MM.1S (cell line): ENCODE measurements around the gene SULF2.

Experiments used
- DNase-seq: peaks from one replicate; pipeline ENCODE4 v3.0.0-alpha.2; 2015
- H2AFZ ChIP-seq: fragments of 300-600 bp; sonication (generic); 2 replicates; pipeline ENCODE4 v1.6.0; 2016; ENCODE audit warnings: antibody characterized with exemption, low read length
- H3F3A ChIP-seq: fragments of 300-600 bp; sonication (generic); 2 replicates; pipeline ENCODE4 v1.6.1; 2016; ENCODE audit warnings: mild to moderate bottlenecking, antibody characterized with exemption, low read length, moderate library complexity, mixed read lengths; ENCODE audit not compliant: insufficient read depth
- H3K27ac ChIP-seq: fragments of 300-600 bp; sonication (generic); 2 replicates; pipeline ENCODE4 v1.5.1; 2016; ENCODE audit warnings: mild to moderate bottlenecking, low read length
- H3K27me3 ChIP-seq: fragments of 300-600 bp; sonication (generic); replicated peaks from 2 replicates; pipeline ENCODE4 v1.6.0; 2016; ENCODE audit warnings: low read length; ENCODE audit not compliant: insufficient read depth
- H3K36me3 ChIP-seq: fragments of 300-600 bp; sonication (generic); replicated peaks from 2 replicates; pipeline ENCODE4 v1.6.1; 2016; ENCODE audit warnings: mild to moderate bottlenecking, low read length, mixed read lengths; ENCODE audit not compliant: insufficient read depth
- H3K4me1 ChIP-seq: fragments of 300-600 bp; sonication (generic); 2 replicates; pipeline ENCODE4 v1.6.1; 2016; ENCODE audit warnings: low read length, mixed read lengths
- H3K4me2 ChIP-seq: fragments of 300-600 bp; sonication (generic); 2 replicates; pipeline ENCODE4 v1.6.0; 2016; ENCODE audit warnings: low read depth, low read length
- H3K4me3 ChIP-seq: fragments of 300-600 bp; sonication (generic); 2 replicates; pipeline ENCODE4 v1.5.1; 2016; ENCODE audit warnings: low read length, mixed read lengths
- H3K79me2 ChIP-seq: fragments of 300-600 bp; sonication (generic); 2 replicates; pipeline ENCODE4 v1.6.1; 2016; ENCODE audit warnings: mixed run types, low read length, mixed read lengths
- H3K9ac ChIP-seq: fragments of 300-600 bp; sonication (generic); 2 replicates; pipeline ENCODE4 v1.6.1; 2016; ENCODE audit warnings: low read length, mixed read lengths
- H3K9me2 ChIP-seq: fragments of 300-600 bp; sonication (generic); replicated peaks from 2 replicates; pipeline ENCODE4 v1.6.1; 2016; ENCODE audit warnings: mild to moderate bottlenecking, low read length, mixed read lengths; ENCODE audit not compliant: insufficient read depth
- H3K9me3 ChIP-seq: fragments of 300-600 bp; sonication (generic); replicated peaks from 2 replicates; pipeline ENCODE4 v1.6.1; 2016; ENCODE audit warnings: mild to moderate bottlenecking, low read length, mixed read lengths; ENCODE audit not compliant: insufficient read depth
- H4K20me1 ChIP-seq: fragments of 300-600 bp; sonication (generic); 2 replicates; pipeline ENCODE4 v1.6.1; 2016; ENCODE audit warnings: mild to moderate bottlenecking, low read length, moderate library complexity, mixed read lengths; ENCODE audit not compliant: insufficient read depth
- CTCF ChIP-seq: fragments of 300-600 bp; sonication (generic); IDR thresholded peaks from 2 replicates; pipeline ENCODE4 v1.5.1; 2016; ENCODE audit warnings: antibody characterized with exemption, low read length, mixed read lengths
- EZH2 ChIP-seq: fragments of 300-600 bp; sonication (generic); optimal IDR thresholded peaks from 2 replicates; pipeline ENCODE3; 2017; ENCODE audit warnings: low read depth, mild to moderate bottlenecking, antibody characterized with exemption, low read length, mixed read lengths
- EZH2phosphoT487 ChIP-seq: fragments of 300-600 bp; sonication (generic); IDR thresholded peaks from 2 replicates; pipeline ENCODE4 v1.6.1; 2018; ENCODE audit warnings: antibody characterized with exemption, low read length

SULF2 gene

GRCh38 chr20:47717421-47717820, 67.9 kb downstream of the SULF2 start:
- H3K9me3 ChIP-seq, result no peaks in the 10 kb centered on the region
- no peak overlapping the region for H3K4me2 ChIP-seq
- H3K4me1 ChIP-seq, result no peaks in the 10 kb centered on the region
- TF ChIP-seq EZH2phosphoT487 (no peak), CTCF (no peak), EZH2 (no peak)
- H3K27me3 ChIP-seq, result no peaks in the 10 kb centered on the region
- no peak for DNase-seq
- H3K4me3 ChIP-seq, result no peak overlapping the region
- no peak overlapping the region for H2AFZ ChIP-seq
- no peaks in the 10 kb centered on the region for H3K36me3 ChIP-seq
- H3K27ac ChIP-seq, result no peak overlapping the region
- H3F3A ChIP-seq, result no peaks in the 10 kb centered on the region; the same call in 1 of the 2 replicates
- no peaks in the 10 kb centered on the region for H4K20me1 ChIP-seq
- peaks cover 92% of the 10 kb centered on the region for H3K79me2 ChIP-seq
- H3K9ac ChIP-seq, result no peak overlapping the region
- no peaks in the 10 kb centered on the region for H3K9me2 ChIP-seq

- Histone ChIP-seq H3K27ac (no peak overlapping the region), H3K36me3 (0 out of 2 replicates have a peak, but pooled peaks cover 3% of the 10 kb centered on the region), H3F3A (no peaks in the 10 kb centered on the region), H3K27me3 (no peaks in the 10 kb centered on the region), H4K20me1 (no peaks in the 10 kb centered on the region), H3K4me2 (no peak overlapping the region), H3K9me2 (no peaks in the 10 kb centered on the region), H2AFZ (no peak overlapping the region), H3K4me3 (no peak overlapping the region), H3K4me1 (no peaks in the 10 kb centered on the region), H3K9me3 (no peaks in the 10 kb centered on the region), H3K79me2 (peaks cover 91% of the 10 kb centered on the region), H3K9ac (no peak overlapping the region)
- DNase-seq, result no peak
- TF ChIP-seq EZH2 (no peak), EZH2phosphoT487 (no peak), CTCF (no peak)
These were observed 71.3 kb downstream of the SULF2 start for GRCh38 chr20:47713878-47714450.

DNA sequence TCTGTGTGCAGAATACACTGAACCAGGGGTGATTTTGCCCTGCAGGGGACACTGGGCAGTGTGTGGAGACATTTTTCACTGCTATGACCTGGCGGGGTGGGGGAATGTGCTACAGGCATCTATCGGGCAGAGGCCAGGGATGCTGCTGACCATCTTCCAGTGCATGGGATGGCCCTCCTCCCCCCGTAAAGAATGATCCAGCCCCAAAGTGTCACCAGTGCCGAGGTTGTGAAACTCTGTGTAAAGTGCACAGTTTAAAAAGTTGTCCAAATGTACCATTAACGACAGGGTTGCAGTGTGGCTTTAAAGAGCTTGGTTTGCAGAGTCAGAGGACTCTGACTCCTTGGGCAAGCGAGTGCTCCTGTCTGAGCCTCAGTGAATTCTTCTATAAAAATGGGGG, 72.1 kb downstream of the SULF2 start:
- no peaks in the 10 kb centered on the region for H3K9me2 ChIP-seq
- H3K4me1 ChIP-seq, result no peaks in the 10 kb centered on the region
- DNase-seq, result no peak
- no peak overlapping the region for H3K4me2 ChIP-seq
- H3K27ac ChIP-seq, result no peak overlapping the region
- H3K36me3 ChIP-seq, result 0 out of 2 replicates have a peak, but pooled peaks cover 3% of the 10 kb centered on the region
- no peaks in the 10 kb centered on the region for H3K9me3 ChIP-seq
- H3K27me3 ChIP-seq, result no peaks in the 10 kb centered on the region
- H3K79me2 ChIP-seq, result peaks cover 92% of the 10 kb centered on the region
- H3K9ac ChIP-seq, result no peak overlapping the region
- H2AFZ ChIP-seq, result no peak overlapping the region
- H3K4me3 ChIP-seq, result no peak overlapping the region
- H3F3A ChIP-seq, result no peaks in the 10 kb centered on the region
- H4K20me1 ChIP-seq, result no peaks in the 10 kb centered on the region
- no peak for TF ChIP-seq EZH2phosphoT487
- TF ChIP-seq EZH2, result no peak
- TF ChIP-seq CTCF, result no peak
